ENCODE data around the gene MTX1. TPM values are rescaled to one million over a fixed set of nuclear protein-coding genes. Genes with fewer than 3 reads are reported as not detected.
"Not testable (repeated sequence)": the region's sequence is repeated elsewhere in the genome, so short reads cannot be mapped to it uniquely, and the experiment has no call there.

Gene MTX1
- total RNA-seq, 3 donors from 2014 or later, result 41.1 to 50.8 (median 44.8) TPM

- H3K36me3 ChIP-seq, result no peaks in the 10 kb centered on the region
- H3K9me3 ChIP-seq, result no peaks in the 10 kb centered on the region
- intact Hi-C loops (cut with DNase I; ENCODE audit: low total_unique reads), result no loop called here
- H3K27me3 ChIP-seq, result peaks cover 0 to 3% of the 10 kb centered on the region in 2 donors
- peaks cover 0 to 5% of the 10 kb centered on the region in 2 donors for H3K4me1 ChIP-seq
- peak overlapping the region; percentile 86 to 95 for H3K27ac ChIP-seq
- peak overlapping the region; percentile 49 to 80 (median 70) for H3K4me3 ChIP-seq
- TF ChIP-seq POLR2AphosphoS5 (IDR thresholded peaks at IDR 0.05) (no peak), CTCF (IDR thresholded peaks at IDR 0.05) (no peak), POLR2A (IDR thresholded peaks at IDR 0.05) (no peak)
- DNase-seq (ENCODE audit: low spot score in 2 of 2), result no peak
Observed at GRCh38 chr1:155245163-155245524, 36.6 kb downstream of the MTX1 start.

DNA sequence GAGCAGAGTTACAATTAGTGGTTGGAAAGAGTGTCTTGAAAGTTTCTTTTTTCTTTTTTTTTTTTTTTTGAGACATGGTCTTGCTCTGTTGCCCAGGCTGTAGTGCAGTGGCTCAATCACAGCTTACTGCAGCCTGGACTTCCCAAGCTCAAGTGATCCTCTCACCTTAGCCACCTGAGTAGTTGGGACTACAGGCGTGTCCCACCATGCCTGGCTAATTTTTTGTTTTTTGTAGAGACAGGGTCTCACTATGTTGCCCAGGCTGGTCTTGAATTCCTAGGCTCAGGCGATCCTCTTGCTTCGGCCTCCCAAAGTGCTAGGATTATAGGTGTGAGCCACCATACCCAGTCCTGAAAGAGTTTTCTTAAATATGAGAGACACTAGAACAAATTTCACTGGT is 38.3 kb downstream of the MTX1 start:
- intact Hi-C loops (cut with DNase I; ENCODE audit: low total_unique reads); H3K4me3 ChIP-seq; H3K27me3 ChIP-seq; H3K9me3 ChIP-seq; H3K27ac ChIP-seq; H3K36me3 ChIP-seq; H3K4me1 ChIP-seq; DNase-seq (ENCODE audit: low spot score in 2 of 2): not testable (repeated sequence)

GRCh38 chr1:155247667-155248553 is 39.4 kb downstream of the MTX1 start:
- Histone ChIP-seq H3K27ac (no peak overlapping the region), H3K9me3 (no peaks in the 10 kb centered on the region), H3K4me1 (peaks cover 0 to 5% of the 10 kb centered on the region in 2 donors), H3K27me3 (peaks cover 0 to 3% of the 10 kb centered on the region in 2 donors), H3K36me3 (no peaks in the 10 kb centered on the region), H3K4me3 (no peak overlapping the region)
- TF ChIP-seq POLR2A (IDR thresholded peaks at IDR 0.05) (no peak), POLR2AphosphoS5 (IDR thresholded peaks at IDR 0.05) (no peak), CTCF (IDR thresholded peaks at IDR 0.05) (no peak)
- intact Hi-C loops (cut with DNase I; ENCODE audit: low total_unique reads), result no loop called here
- no peak for DNase-seq (ENCODE audit: low spot score in 2 of 2)

DNA sequence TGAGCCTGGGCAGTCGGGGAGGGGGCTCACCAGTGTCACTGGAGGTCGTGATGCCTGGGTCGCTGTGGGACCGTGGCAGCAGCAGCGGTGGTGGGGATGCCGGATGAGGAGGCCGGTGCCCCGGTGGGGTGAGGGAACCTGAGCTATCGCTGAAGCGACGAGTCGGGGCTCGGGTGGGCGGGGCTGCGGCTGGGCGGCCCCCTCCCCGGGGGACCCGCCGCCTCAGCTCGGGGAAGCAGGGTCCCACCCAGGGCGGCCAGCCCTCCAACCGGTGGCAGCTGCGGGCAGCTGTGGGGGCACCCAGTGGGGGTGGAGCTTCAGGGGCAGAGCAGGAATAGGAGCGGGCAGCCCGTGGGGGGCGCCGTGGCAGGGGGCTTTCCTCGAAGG is 41.7 kb downstream of the MTX1 start:
- TF ChIP-seq POLR2A (IDR thresholded peaks at IDR 0.05) (no peak), CTCF (IDR thresholded peaks at IDR 0.05) (no peak), POLR2AphosphoS5 (IDR thresholded peaks at IDR 0.05) (no peak)
- no peaks in the 10 kb centered on the region for H3K9me3 ChIP-seq
- H3K36me3 ChIP-seq, result no peaks in the 10 kb centered on the region
- peaks cover 7 to 10% of the 10 kb centered on the region in 2 donors for H3K4me1 ChIP-seq
- H3K27me3 ChIP-seq, result no peaks in the 10 kb centered on the region
- intact Hi-C loops (cut with DNase I; ENCODE audit: low total_unique reads), result loop anchor here (5.0 kb wide), 1 partner anchor 72 kb away; the partner anchor contains the start of gene RUSC1
- peak overlapping the region; percentile 20 to 52 (median 27) for H3K4me3 ChIP-seq
- peak overlapping the region; percentile 8 to 40 for H3K27ac ChIP-seq
- DNase-seq (ENCODE audit: low spot score in 2 of 2), result no peak

GRCh38 chr1:155250633-155251449 is 42.3 kb downstream of the MTX1 start:
- intact Hi-C loops (cut with DNase I; ENCODE audit: low total_unique reads), result loop anchor here (5.0 kb wide), 1 partner anchor 71 kb away; the partner anchor contains the start of gene RUSC1
- Histone ChIP-seq H3K9me3 (no peaks in the 10 kb centered on the region), H3K36me3 (no peaks in the 10 kb centered on the region), H3K4me3 (peak overlapping the region; percentile 20 to 52 (median 27)), H3K4me1 (peaks cover 7 to 10% of the 10 kb centered on the region in 2 donors), H3K27me3 (no peaks in the 10 kb centered on the region), H3K27ac (peak overlapping the region; percentile 8 to 41)
- TF ChIP-seq CTCF (IDR thresholded peaks at IDR 0.05) (peak; percentile 98 to 99 (median 98)), POLR2A (IDR thresholded peaks at IDR 0.05) (no peak), POLR2AphosphoS5 (IDR thresholded peaks at IDR 0.05) (peak in 2 of 3 donors; percentile 24 to 66)
- peak; percentile 86 to 92 for DNase-seq (ENCODE audit: low spot score in 2 of 2)
